Endothelial cell (in vitro differentiated cells): ENCODE data around the gene ASTN1. TPM values are rescaled to one million over a fixed set of nuclear protein-coding genes. Genes with fewer than 3 reads are reported as not detected.

Source experiments
- DNase-seq: peaks from one replicate; pipeline ENCODE4 v3.0.0; 2021; ENCODE audit warnings: low spot score
- H3K27ac Mint-ChIP-seq: one replicate; pipeline ENCODE4 v1.8.0; 2021; ENCODE audit warnings: mixed read lengths, inconsistent platforms; ENCODE audit not compliant: unreplicated experiment
- H3K27me3 Mint-ChIP-seq: one replicate; pipeline ENCODE4 v1.8.0; 2021; ENCODE audit warnings: mild to moderate bottlenecking, moderate library complexity, mixed read lengths, inconsistent platforms; ENCODE audit not compliant: unreplicated experiment
- H3K36me3 Mint-ChIP-seq: one replicate; pipeline ENCODE4 v1.8.0; 2021; ENCODE audit warnings: mild to moderate bottlenecking, low read depth, mixed read lengths, inconsistent platforms; ENCODE audit not compliant: unreplicated experiment
- H3K4me1 Mint-ChIP-seq: one replicate; pipeline ENCODE4 v1.8.0; 2021; ENCODE audit warnings: mild to moderate bottlenecking, mixed read lengths, inconsistent platforms; ENCODE audit not compliant: unreplicated experiment
- H3K4me3 Mint-ChIP-seq: one replicate; pipeline ENCODE4 v1.8.0; 2021; ENCODE audit warnings: mild to moderate bottlenecking, mixed read lengths, inconsistent platforms; ENCODE audit not compliant: unreplicated experiment
- H3K9me3 Mint-ChIP-seq: one replicate; pipeline ENCODE4 v1.8.0; 2021; ENCODE audit warnings: mixed read lengths, inconsistent platforms; ENCODE audit not compliant: unreplicated experiment
- CTCF ChIP-seq: fragments of 200-600 bp; sonication (generic); IDR thresholded peaks from one replicate; pipeline ENCODE4 v1.5.0; 2021; ENCODE audit warnings: antibody characterized with exemption; ENCODE audit not compliant: unreplicated experiment
- total RNA-seq: library from RNA; stranded (reverse); fragmentation: NEBNext Ultra II Directional; extraction: Animal tissue kit (Norgen Biotek cat#: 25700); gene quantifications from one replicate; pipeline ENCODE4 v1.2.1, GENCODE V29; 2021; ENCODE audit not compliant: unreplicated experiment

Gene ASTN1
- total RNA-seq, 1 donor from 2014 or later, result 66.6 TPM

- TF ChIP-seq CTCF, result no peak
- Mint-ChIP-seq H3K9me3 (no peaks in the 10 kb centered on the region), H3K4me3 (no peak overlapping the region), H3K27me3 (no peaks in the 10 kb centered on the region), H3K27ac (no peak overlapping the region), H3K36me3 (peaks cover 48% of the 10 kb centered on the region), H3K4me1 (no peaks in the 10 kb centered on the region)
- DNase-seq, result no peak
Observed at GRCh38 chr1:176932114-176933104, 232.1 kb downstream of the ASTN1 start.

- Mint-ChIP-seq H3K27me3 (no peaks in the 10 kb centered on the region), H3K27ac (no peak overlapping the region), H3K9me3 (no peaks in the 10 kb centered on the region), H3K36me3 (peaks cover 48% of the 10 kb centered on the region), H3K4me3 (no peak overlapping the region), H3K4me1 (peaks cover 3% of the 10 kb centered on the region)
- no peak for DNase-seq
- no peak for TF ChIP-seq CTCF
Observed at GRCh38 chr1:176931526-176931925, 233.0 kb downstream of the ASTN1 start.

- H3K27ac Mint-ChIP-seq, result no peak overlapping the region
- peaks cover 30% of the 10 kb centered on the region for H3K36me3 Mint-ChIP-seq
- DNase-seq, result no peak
- H3K27me3 Mint-ChIP-seq, result no peaks in the 10 kb centered on the region
- no peak overlapping the region for H3K4me3 Mint-ChIP-seq
- no peak for TF ChIP-seq CTCF
- H3K4me1 Mint-ChIP-seq, result peaks cover 3% of the 10 kb centered on the region
- no peaks in the 10 kb centered on the region for H3K9me3 Mint-ChIP-seq
Observed at GRCh38 chr1:176926330-176927086, 238.0 kb downstream of the ASTN1 start.

GRCh38 chr1:176925223-176925622, 239.3 kb downstream of the ASTN1 start:
- no peaks in the 10 kb centered on the region for H3K9me3 Mint-ChIP-seq
- no peak for DNase-seq
- no peak for TF ChIP-seq CTCF
- H3K4me1 Mint-ChIP-seq, result peaks cover 3% of the 10 kb centered on the region
- no peak overlapping the region for H3K4me3 Mint-ChIP-seq
- no peaks in the 10 kb centered on the region for H3K27me3 Mint-ChIP-seq
- no peak overlapping the region for H3K27ac Mint-ChIP-seq
- peaks cover 21% of the 10 kb centered on the region for H3K36me3 Mint-ChIP-seq
